ENCODE results near the gene CHN2. TPM values are rescaled to one million over a fixed set of nuclear protein-coding genes. Genes with fewer than 3 reads are reported as not detected.

CHN2 gene
- total RNA-seq, 2 experiments from 2014 or later, result 2.1 to 3.5 TPM

DNA sequence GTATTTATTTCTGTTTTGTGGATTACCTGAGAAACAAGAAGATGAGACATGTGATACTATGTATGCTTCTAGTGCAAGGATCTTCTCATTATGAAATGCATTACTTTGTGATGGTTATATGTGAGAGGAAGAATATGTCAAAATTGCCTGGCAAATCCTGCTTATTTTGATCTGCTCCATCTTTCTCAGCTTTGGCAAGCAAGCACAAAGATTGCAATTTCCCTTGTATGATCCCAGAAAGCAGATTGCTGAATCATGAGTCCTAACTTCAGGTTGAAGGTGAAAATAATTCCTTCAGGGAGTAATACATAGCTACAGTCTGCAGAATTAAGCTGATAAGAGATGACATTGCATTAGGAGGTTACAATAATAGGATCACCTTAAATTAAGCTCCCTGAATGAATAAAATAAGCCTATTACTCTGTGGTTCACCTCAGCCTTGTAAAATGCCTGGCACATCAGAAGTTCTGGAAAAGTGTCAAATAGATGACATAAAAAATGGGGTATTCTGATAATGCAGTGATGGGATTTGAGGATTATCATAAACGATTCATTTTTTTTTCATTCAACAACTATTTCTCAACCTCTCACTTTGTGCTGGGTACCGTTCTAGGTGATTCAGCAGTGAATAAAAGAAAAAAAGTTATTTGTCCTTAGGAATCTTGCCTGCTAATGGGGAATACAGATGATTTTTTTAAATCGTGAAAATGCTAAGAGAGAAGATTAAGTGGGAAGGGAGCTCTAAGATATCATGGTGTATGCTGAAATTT is 120.7 kb downstream of the CHN2 start:
- no peak overlapping the region for H3K27ac Mint-ChIP-seq
- no peaks in the 10 kb centered on the region for H3K27me3 ChIP-seq (ENCODE audit: control insufficient read depth in 1 of 2, insufficient read depth in 2 of 2, low read length in 2 of 2)
- no peak overlapping the region for H3K4me3 Mint-ChIP-seq
- no peaks in the 10 kb centered on the region for H3K36me3 ChIP-seq (ENCODE audit: insufficient read depth, low read length)
- ChIA-PET CTCF (no interaction called here), POLR2A (no interaction called here)
- H3K36me3 Mint-ChIP-seq (ENCODE audit: low read depth), result no peaks in the 10 kb centered on the region
- DNase-seq (no peak), ATAC-seq (ENCODE audit: poor library complexity) (no peak)
- no peak overlapping the region for H3K4me3 ChIP-seq (ENCODE audit: low read length)
- no peak for TF ChIP-seq CTCF (IDR thresholded peaks at IDR 0.05)
- no peaks in the 10 kb centered on the region for H3K9me3 ChIP-seq (ENCODE audit: control insufficient read depth in 1 of 2, insufficient read depth in 1 of 2, low read length in 2 of 2)
- no peak overlapping the region for H3K27ac ChIP-seq (ENCODE audit: low read depth in 1 of 2, low read length in 2 of 2)
- intact Hi-C loops (cut with DNase I, micrococcal nuclease), result no loop called here
- H3K4me1 ChIP-seq (ENCODE audit: insufficient read depth, low read length), result no peaks in the 10 kb centered on the region
- H3K4me1 Mint-ChIP-seq (ENCODE audit: low read depth), result no peaks in the 10 kb centered on the region
- peaks cover 3% of the 10 kb centered on the region for H3K9me3 Mint-ChIP-seq
- H3K27me3 Mint-ChIP-seq, result peaks cover 8% of the 10 kb centered on the region

DNA sequence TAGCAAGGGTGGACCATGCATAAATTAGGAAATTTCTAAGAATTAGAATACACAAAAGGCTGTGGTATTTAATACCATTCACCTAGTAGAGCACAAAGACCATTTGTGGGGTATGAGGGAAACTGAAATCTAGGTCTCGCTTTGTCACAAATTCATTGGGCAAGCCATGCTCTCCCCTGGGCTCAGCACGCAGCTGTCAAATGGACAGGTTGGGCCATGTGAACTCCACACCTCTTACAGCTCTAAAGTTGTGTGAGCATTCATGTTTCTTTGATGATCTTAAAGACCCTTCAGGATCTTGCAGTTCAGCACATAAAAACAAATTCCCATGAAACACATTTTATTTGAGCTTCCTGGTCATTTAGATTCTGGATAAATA is 121.3 kb downstream of the CHN2 start:
- Mint-ChIP-seq H3K4me1 (ENCODE audit: low read depth) (no peaks in the 10 kb centered on the region), H3K27ac (no peak overlapping the region), H3K36me3 (ENCODE audit: low read depth) (no peaks in the 10 kb centered on the region), H3K27me3 (peaks cover 8% of the 10 kb centered on the region), H3K4me3 (no peak overlapping the region), H3K9me3 (peaks cover 3% of the 10 kb centered on the region)
- TF ChIP-seq CTCF (IDR thresholded peaks at IDR 0.05), result no peak
- no peak overlapping the region for H3K27ac ChIP-seq (ENCODE audit: low read depth in 1 of 2, low read length in 2 of 2)
- H3K27me3 ChIP-seq (ENCODE audit: control insufficient read depth in 1 of 2, insufficient read depth in 2 of 2, low read length in 2 of 2), result no peaks in the 10 kb centered on the region
- H3K36me3 ChIP-seq (ENCODE audit: insufficient read depth, low read length), result no peaks in the 10 kb centered on the region
- H3K4me3 ChIP-seq (ENCODE audit: low read length), result no peak overlapping the region
- no peaks in the 10 kb centered on the region for H3K9me3 ChIP-seq (ENCODE audit: control insufficient read depth in 1 of 2, insufficient read depth in 1 of 2, low read length in 2 of 2)
- intact Hi-C loops (cut with DNase I, micrococcal nuclease), result no loop called here
- ATAC-seq (ENCODE audit: poor library complexity) (no peak), DNase-seq (no peak)
- ChIA-PET POLR2A (no interaction called here), CTCF (no interaction called here)
- H3K4me1 ChIP-seq (ENCODE audit: insufficient read depth, low read length), result no peaks in the 10 kb centered on the region

GRCh38 chr7:29316926-29317325 is 122.4 kb downstream of the CHN2 start:
- no peak for ATAC-seq (ENCODE audit: poor library complexity)
- Mint-ChIP-seq H3K4me1 (ENCODE audit: low read depth) (no peaks in the 10 kb centered on the region), H3K4me3 (no peak overlapping the region), H3K36me3 (ENCODE audit: low read depth) (no peaks in the 10 kb centered on the region), H3K9me3 (no peaks in the 10 kb centered on the region), H3K27me3 (peaks cover 8% of the 10 kb centered on the region), H3K27ac (no peak overlapping the region)
- H3K9me3 ChIP-seq (ENCODE audit: control insufficient read depth in 1 of 2, insufficient read depth in 1 of 2, low read length in 2 of 2), result no peaks in the 10 kb centered on the region
- no peak for DNase-seq
- intact Hi-C loops (cut with DNase I, micrococcal nuclease), result no loop called here
- no peak overlapping the region for H3K27ac ChIP-seq (ENCODE audit: low read depth in 1 of 2, low read length in 2 of 2)
- no peaks in the 10 kb centered on the region for H3K4me1 ChIP-seq (ENCODE audit: insufficient read depth, low read length)
- TF ChIP-seq CTCF (IDR thresholded peaks at IDR 0.05), result no peak
- H3K27me3 ChIP-seq (ENCODE audit: control insufficient read depth in 1 of 2, insufficient read depth in 2 of 2, low read length in 2 of 2), result no peaks in the 10 kb centered on the region
- ChIA-PET CTCF (no interaction called here), POLR2A (no interaction called here)
- no peaks in the 10 kb centered on the region for H3K36me3 ChIP-seq (ENCODE audit: insufficient read depth, low read length)
- no peak overlapping the region for H3K4me3 ChIP-seq (ENCODE audit: low read length)

Data from CD4-positive, alpha-beta T cell (primary cell).